HG03342 (cell line): Measurements from ENCODE around the gene TOP1.
"Not testable (repeated sequence)": the region's sequence is repeated elsewhere in the genome, so short reads cannot be mapped to it uniquely, and the experiment has no call there.

Experiments used
- ATAC-seq: cut with Tn5 transposase; IDR thresholded peaks from one replicate; pipeline ENCODE4 v1.9.1; 2021; ENCODE audit warnings: mild to moderate bottlenecking, moderate library complexity; ENCODE audit not compliant: unreplicated experiment

The TOP1 gene

DNA sequence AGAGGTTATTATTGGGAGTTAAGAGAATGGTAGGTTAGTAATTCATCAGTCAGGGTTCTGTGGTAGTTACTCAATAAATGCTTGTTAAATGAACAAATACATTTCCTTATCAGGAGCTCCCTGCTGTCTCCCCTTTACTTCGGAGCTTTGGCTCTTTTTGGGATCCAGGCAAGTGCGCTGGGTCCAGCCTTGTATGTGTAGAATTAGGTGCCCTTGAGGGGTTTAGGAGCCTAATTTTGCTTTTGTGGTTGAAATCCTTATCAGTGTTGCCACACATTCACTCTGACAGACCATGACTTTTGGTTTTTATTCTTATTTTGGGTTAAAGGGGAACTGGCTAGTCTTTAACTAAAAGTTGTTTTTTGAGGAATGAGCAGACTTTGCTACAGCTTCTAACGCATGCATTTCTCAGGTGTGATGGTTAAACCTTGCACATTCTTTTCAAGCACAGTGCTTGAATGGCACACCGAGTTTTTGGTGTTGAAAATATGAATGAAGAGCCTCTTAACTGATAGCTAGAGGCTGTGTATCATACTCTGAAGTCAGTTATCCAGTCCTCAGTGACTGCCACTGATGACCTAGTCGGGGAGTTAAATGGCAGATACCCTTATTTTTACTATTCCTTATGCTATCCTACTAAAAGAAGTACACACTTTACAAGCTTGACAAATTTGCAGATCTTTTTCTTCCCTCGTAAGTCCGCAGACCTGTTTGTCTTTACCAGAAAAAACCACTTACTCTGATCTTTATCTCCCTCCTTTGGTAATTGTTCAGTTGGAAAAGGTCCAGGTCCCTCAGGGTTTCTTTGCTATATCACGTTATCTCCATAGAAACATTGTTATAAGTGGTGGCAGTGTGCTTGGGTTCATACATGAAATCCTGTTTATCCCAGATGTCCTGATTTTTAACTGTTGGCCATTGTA, 58.0 kb downstream of the TOP1 start:
- ATAC-seq, result no peak

DNA sequence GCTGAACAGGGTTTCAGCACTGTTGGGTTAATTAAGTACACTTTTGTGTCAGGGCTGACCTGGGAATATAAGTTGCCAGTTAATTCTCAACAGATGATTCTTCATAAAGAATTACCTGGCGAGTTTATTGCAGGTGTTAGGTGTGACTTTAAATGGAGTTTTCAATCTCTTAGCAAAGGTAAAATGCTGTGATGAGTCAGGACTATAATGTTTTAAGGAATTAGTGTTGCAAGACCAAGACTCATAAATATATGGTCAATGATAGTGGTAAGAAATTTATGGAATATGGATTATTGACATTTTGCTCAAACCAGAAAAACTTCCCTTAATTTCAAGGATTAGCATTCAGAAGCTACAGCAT, 58.7 kb downstream of the TOP1 start:
- no peak for ATAC-seq

DNA sequence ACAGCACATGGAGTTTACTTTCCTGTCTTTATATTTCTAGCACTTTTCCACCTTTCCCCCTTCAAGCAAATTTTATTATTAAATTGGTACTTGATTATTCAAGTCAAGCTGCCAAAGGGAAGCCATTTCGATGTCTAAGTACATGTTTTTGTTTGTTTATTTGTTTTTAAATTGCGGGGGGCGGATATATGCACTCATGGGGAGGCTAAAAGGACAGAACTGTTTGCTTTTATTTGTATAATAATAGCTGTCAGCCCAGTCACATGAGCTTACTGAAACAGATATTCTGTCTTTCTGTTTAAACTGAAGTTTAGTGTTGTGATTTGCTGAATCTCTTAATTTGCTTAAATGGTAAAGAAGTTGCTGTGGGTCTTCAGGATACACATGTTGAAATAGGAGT, 59.2 kb downstream of the TOP1 start:
- no peak for ATAC-seq

DNA sequence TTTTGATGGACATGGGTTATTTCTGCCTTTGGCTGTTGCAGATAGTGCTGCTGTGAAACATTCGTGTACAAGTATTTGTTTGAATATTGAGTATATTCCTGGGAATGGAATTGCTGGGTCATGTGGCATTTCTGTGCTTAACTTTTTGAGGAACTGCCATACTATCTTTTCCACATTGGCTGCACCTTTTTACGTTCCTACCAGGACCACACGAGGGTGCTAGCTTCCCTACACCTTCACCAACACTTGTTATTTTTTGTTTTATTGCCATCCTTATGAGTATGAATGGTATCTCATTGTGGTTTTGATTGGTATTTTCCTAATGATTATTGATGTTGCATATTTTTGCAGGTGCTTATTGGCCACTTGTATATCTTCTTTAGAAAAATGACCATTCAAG, 60.9 kb downstream of the TOP1 start:
- no peak for ATAC-seq

DNA sequence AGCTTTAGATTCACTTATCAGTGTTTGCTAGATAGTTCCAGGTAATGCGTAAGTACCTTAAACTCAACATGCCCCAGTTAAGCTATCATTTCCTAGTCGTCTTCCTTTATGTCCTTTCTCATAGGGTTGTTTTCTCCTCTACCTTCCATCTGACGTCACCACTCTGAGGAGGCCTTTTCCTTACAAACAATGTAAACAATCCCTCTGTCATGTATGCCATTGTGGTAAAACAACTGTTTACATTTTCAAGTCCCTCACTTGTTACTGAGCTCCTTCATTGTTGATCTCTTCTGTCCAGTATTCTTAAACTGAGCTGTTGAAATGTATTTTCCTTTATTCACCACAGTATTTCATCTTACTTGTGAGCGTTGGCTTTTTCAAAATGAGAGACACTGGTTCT, 63.3 kb downstream of the TOP1 start:
- ATAC-seq, result no peak

DNA sequence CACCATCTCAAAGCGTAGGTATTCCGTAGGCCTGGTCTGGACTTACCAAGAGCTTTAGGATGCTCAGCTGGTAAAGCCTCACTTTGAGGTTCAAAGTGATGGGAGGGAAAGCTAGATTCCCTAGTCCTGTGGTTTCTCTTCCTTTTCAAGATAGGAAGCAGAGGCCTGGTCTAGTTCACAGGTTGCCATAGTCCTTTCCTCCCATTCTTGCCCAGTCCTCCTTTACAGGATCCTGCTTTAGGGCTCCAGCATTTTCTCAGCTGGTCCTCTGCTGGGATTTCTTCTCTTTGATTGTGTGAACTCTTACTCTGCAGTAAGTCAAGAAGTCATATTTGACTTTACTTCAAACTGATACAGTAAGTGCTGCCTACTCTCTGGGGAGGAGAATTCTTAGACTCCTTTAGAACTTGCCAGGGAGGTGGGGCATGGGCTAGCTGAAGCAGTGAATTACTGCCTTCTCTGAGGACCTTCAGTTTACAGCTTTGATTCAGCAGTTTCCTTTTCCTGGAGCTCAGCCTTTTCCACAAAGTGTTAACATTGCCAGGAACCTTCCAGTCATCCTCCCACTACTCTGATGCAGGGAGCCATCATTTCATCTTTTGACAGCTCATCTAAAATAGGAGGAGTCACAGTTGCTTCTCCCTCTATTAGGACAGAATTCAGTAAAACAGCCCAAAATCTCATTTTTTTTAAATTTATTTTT, 65.9 kb downstream of the TOP1 start:
- no peak for ATAC-seq

DNA sequence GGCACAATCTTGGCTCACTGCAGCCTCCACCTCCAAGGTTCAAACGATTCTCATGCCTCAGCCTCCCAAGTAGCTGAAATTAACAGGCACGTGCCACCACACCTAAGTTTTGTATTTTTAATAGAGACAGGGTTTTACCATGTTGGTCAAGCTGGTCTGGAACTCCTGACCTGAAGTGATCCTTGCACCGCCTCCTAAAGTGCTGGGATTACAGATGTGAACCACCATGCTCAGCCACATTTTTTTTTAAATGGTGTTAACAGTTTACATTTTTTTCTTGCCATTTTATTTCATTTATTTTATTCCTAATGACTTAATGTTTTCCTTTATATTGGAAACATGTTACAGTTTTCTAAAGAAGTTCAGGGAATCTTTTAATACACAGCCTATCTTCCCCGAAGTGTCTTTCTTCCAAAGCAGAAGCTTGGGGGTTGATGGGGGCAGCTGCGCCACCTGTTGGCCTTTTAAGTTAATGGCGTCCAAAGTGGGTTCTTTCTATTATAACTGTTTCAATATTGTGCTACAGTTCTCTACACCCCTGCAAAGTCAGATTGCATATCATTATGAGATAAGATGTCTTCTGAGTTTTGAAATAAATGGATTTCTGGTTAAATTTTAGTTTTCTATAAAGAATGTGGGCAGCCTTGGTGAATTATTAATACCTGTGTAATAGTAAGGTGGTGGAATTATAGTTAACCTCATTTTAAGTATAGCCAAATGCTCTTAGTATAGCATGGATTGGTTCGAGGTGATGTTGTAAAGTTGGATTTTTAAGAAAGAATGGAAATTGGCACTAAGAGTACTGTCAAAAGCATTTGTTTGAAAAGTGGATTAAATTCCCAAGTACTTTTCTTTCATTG, 66.7 kb downstream of the TOP1 start:
- ATAC-seq, result no peak

DNA sequence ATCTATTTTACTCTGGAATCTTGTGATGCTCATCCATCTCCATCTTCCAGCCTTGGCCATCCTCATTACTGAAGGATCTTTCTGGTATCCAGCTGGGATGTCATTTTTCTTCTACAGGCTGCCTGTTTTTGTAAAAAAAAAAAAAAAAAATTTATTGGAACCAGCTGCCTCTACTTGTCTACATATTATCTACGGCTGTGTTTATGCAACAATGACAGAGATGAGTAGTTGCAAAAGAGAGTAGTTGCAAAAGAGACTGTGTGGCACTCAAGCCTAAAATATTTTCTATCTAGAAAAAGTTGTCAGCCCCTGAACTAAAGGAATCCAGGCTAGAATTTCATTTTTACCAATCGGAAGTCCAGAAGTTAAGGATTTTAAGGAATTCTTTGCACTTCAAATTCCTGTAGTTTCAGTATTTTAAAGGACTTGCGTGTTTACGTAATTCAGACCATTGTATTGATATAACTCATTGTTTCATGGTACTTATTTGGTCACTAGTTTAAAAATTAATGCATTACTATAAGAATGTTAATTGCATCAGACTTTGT, 70.2 kb downstream of the TOP1 start:
- ATAC-seq, result no peak

DNA sequence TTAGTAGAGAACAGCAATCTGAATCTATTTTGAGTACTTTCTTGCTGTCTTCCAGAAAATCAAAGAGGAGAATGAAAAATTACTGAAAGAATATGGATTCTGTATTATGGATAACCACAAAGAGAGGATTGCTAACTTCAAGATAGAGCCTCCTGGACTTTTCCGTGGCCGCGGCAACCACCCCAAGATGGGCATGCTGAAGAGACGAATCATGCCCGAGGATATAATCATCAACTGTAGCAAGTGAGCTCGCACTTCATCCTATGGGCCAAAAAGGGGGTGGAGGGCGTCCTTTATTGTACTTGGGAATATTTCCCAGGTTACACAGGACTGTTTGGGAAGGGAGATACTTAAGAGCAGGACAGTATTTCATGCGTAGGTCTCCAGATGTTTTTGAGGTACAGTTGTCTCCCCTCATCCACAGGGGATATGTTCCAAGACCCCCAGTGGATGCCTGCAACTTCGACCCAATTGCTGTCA, 71.4 kb downstream of the TOP1 start:
- ATAC-seq, result no peak

DNA sequence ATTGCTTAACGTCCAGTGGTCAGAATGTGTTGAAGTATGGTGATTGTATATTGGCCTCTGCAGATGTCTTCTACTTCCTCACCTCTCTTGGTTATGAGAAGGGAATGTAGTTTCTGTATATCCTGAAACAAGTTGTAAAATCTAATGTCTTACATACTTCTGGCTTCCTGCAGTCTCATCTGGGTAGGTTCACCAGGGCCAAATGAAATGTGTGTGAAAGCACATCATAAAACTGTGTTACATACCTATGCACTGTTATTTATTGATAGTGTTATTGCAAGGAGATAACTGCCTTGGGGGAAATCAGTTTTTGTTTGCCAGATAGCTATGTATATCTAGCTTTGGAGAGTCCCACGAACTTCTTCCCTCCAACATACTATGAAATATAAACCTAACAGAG, 73.0 kb downstream of the TOP1 start:
- no peak for ATAC-seq

DNA sequence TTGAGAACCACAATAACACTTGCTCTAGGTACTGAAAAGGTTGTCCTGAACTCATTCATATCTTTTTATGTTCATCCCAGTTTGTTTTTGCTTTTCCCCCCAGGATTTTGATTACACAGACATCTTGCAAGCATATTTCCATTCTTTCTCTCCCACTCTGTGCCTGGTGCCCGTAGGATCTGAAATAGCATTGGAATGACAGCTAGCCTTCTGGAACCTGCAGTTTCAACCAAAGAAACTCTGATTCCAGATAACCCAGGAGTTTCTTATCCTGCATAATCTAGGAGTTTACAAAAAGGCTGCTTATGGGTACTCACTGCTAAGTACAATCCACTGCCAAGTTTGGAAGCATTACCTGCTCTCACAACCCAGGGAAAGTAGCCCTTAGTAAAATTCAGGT, 79.9 kb downstream of the TOP1 start:
- ATAC-seq, result no peak

DNA sequence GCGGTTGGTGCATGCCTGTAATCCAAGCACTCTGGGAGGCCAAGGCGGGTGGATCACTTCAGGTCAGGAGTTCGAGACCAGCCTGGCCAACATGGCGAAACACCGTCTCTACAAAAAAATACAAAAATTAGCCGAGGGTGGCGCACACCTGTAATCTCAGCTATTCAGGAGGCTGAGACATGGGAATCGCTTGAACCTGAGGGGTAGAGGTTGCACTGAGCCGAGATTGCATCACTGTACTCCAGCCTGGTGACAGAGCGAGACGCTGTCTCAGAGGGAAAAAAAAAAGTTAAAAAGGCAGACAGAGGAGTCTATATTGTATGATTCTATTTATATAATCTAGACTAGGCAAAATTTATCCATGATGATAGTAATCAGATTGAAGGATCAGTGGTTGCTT, 81.4 kb downstream of the TOP1 start:
- ATAC-seq, result no peak

DNA sequence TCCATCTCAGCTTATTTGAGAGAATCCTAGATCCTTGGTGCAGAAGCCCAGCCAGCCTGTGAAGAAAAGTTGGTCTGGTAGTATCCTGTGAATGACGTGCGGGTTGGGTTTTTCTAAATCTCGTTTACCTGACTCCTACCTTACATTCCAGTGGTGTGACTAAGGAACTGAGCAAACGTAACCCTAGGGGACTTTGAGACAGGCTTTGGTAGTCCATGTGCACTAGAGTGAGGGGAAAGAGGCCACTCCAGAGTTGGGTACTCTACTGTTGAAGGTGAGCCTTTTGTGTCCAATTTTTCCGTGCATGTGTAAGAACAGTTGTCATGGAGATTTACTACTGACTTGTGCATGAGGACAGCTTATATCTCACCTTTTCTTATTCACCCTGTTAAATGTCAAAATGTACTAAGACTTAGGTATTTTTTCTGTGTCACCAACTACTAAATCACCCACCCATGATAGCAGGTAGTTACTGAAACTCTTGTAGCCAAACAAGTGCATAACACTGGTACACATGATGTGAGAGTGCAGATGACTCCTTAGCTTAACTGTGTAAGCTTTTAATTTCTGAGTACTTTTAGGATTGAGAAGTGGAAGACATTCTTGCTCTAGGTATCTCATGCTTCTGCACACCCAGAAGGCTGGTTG, 82.4 kb downstream of the TOP1 start:
- ATAC-seq, result no peak

DNA sequence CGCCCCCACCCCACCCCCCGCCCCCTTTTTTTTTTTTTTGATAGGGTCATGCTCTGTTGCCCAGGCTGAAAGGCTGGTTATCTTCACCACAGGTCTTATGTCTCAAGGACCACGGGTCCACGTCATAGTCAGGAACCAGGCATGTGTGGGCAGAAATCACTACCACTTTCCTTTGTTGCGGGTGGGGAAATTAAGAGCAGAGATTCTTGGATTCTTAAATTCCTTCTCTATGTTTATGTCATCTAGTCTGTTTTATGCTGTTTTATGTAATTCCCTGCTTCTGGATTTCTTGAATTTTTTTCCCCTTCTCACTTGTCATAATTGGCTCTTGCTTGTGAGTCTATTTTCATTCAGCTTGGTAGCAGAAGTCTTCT, 82.9 kb downstream of the TOP1 start:
- ATAC-seq, result no peak

DNA sequence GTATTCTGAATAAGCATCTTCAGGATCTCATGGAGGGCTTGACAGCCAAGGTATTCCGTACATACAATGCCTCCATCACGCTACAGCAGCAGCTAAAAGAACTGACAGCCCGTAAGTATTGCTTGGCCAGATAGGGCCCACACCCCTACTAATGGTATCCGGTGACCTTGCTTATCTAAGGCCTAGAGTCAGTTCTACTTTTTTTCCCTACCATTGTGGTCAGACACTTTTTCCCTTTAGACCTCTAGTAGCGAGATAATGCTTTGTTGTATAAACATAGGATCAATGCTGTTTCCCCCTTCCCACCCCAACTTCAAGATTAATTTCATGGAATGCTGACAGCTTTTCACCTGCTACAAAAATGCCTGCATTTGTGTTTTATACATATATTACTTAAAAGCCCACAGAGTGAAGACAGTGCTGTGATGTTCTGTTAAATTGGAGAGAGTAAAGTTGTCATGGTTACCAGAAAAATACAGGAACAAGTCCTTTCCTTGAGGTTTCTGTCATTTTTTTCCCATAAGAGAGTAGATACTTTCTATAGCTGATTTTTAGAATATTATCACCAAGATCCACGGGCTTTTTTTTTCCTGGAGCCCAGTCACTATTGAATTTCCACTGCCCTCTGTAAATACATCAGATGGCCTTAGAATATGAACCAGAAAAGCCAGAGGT, 87.8 kb downstream of the TOP1 start:
- no peak for ATAC-seq

DNA sequence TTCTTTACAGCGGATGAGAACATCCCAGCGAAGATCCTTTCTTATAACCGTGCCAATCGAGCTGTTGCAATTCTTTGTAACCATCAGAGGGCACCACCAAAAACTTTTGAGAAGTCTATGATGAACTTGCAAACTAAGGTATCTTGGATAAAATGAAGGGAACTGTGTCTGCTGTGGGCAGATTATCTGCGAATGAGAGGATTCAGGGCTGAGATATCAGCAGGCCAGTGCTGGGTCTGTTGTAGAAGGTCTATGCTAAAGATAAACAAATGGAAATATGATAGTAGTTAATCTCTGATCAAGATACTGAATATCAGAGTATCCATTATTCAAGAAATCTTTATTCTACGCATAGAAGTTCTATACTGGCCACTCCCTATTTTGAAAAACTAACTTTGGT, 89.5 kb downstream of the TOP1 start:
- not testable (repeated sequence) for ATAC-seq

DNA sequence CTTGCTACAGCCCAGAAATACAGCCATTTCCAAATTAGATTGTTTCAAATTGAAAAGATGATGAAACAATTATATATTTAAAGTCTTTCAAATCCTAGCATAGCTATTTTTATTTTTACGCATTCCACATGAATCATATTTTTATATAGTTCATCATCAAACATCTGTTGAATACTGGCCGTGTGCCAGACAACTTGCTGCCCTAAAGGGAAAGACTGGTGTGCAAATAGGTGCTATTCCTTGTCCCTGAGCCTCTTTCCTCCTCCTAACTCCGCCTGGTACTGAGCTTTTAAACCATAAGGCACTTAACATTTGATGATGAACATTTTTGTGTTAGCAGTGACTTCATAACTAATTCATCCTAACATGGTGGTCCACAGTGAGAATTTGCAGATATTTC, 90.0 kb downstream of the TOP1 start:
- ATAC-seq, result no peak

DNA sequence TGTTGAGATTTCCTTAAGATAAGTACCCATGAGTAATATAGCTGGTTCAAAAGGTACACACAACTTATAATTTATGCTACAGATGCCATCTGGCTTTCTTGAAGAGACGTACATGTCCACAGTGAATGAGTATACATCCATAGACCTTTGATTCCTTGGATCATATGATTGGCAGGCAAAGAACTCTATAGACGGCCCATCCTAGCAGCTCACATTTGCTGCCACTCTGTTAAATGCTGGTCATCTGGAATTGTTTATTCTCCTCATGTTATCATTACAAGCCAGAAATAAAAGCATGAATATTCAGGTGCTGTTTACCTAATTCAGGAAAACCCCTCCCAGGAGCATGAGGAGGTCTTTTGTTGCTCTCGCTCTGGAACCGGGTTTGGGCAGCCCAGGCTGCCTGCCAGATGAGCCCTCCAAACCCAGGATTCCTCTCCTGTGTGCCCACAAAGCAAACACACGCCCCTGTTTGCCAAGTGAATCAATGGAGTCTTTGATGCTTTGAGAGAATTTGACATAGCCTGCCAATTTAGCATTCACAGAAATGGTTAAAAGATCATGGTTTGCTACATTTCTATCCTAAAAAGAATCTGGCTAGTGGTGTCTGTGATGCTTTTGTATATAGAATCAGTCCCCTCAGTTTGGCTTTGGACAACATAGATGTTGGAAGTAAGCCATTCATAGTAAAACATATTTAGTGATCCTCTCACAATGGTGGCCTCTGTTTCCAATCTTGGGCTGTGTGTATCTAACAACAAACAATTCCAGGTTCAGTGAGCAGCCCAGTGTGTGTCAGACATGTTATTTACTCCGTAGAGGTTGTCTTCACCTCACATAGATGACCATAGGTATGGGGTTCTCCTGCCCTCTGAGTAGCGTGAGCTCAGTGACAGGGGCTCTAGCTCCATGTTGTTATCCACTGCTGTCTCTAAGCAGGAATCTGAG, 91.3 kb downstream of the TOP1 start:
- ATAC-seq, result no peak

DNA sequence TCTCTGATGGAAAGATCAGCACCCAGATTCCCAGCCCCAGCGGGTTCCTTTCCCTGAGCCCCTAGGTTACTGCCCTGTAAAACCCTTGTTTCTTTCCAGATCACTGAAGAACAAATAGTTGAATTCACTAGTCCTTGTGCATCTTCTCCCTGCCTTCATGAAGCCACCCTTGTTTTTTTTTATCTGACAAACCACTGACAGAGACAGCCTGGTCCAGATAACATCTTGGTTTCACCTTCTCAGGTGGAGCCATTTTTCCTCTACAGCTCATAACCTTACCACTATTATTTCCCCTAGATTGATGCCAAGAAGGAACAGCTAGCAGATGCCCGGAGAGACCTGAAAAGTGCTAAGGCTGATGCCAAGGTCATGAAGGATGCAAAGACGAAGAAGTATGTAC, 92.8 kb downstream of the TOP1 start:
- no peak for ATAC-seq
